Measurements from ENCODE around the gene C9orf50.
"Not testable (repeated sequence)": the region's sequence is repeated elsewhere in the genome, so short reads cannot be mapped to it uniquely, and the experiment has no call there.

C9orf50 gene

GRCh38 chr9:129609486-129610212, 11.3 kb downstream of the C9orf50 start:
- DNase-seq = peak; percentile 19

GRCh38 chr9:129608561-129609481, 12.1 kb downstream of the C9orf50 start:
- peak; percentile 11 for DNase-seq

- DNase-seq = no peak
Measured at GRCh38 chr9:129607027-129607387, 13.9 kb downstream of the C9orf50 start.

- DNase-seq = no peak
Measured at GRCh38 chr9:129606161-129607026, 14.5 kb downstream of the C9orf50 start.

- DNase-seq = no peak
Measured at GRCh38 chr9:129604766-129605163, 16.1 kb downstream of the C9orf50 start.

GRCh38 chr9:129604056-129604765, 16.7 kb downstream of the C9orf50 start:
- DNase-seq = no peak

GRCh38 chr9:129602598-129603415, 18.1 kb downstream of the C9orf50 start:
- DNase-seq = peak; percentile 18

GRCh38 chr9:129601082-129601674, 19.7 kb downstream of the C9orf50 start:
- no peak for DNase-seq

- DNase-seq = no peak
Measured at GRCh38 chr9:129598089-129598596, 22.8 kb downstream of the C9orf50 start.

- no peak for DNase-seq
Measured at GRCh38 chr9:129597355-129598088, 23.4 kb downstream of the C9orf50 start.

- no peak for DNase-seq
Measured at GRCh38 chr9:129596541-129597331, 24.2 kb downstream of the C9orf50 start.

GRCh38 chr9:129595903-129596540, 24.9 kb downstream of the C9orf50 start:
- DNase-seq = peak; percentile 88

GRCh38 chr9:129595311-129595741, 25.6 kb downstream of the C9orf50 start:
- DNase-seq = peak; percentile 52

GRCh38 chr9:129594632-129595031, 26.3 kb downstream of the C9orf50 start:
- peak; percentile 44 for DNase-seq

- DNase-seq = not testable (repeated sequence)
Measured at GRCh38 chr9:129592790-129593189, 28.1 kb downstream of the C9orf50 start.

GRCh38 chr9:129591916-129592315, 29.0 kb downstream of the C9orf50 start:
- no peak for DNase-seq

GRCh38 chr9:129590466-129590865, 30.4 kb downstream of the C9orf50 start:
- DNase-seq = no peak

- DNase-seq = no peak
Measured at GRCh38 chr9:129587487-129588262, 33.2 kb downstream of the C9orf50 start.
